GM13977 (cell line): Measurements from ENCODE around the gene RASA3.

Experiments used
- DNase-seq: peaks from one replicate; pipeline ENCODE4 v3.0.0; 2012; ENCODE audit warnings: low spot score
- CTCF ChIP-seq: IDR thresholded peaks from 2 replicates; pipeline ENCODE4 v1.5.1; 2012; ENCODE audit warnings: mild to moderate bottlenecking, control low read depth; ENCODE audit not compliant: insufficient read depth; ENCODE audit errors: extremely low read depth, missing control alignments
- in situ Hi-C: fragments of 300-500 bp; cut with MboI; formaldehyde crosslinking; loops from one replicate; pipeline ENCODE4 v1.12.0; 2022; ENCODE audit warnings: low sequenced_read_pairs, low pct_unique_long_range_greater_than_20kb, mixed read lengths, inconsistent platforms; ENCODE audit not compliant: unreplicated experiment

Gene RASA3

GRCh38 chr13:114062341-114062740 is 70.1 kb downstream of the RASA3 start:
- in situ Hi-C loops: no loop called here
- no peak for TF ChIP-seq CTCF

GRCh38 chr13:114061744-114062143 is 70.7 kb downstream of the RASA3 start:
- no peak for TF ChIP-seq CTCF
- in situ Hi-C loops: no loop called here
- DNase-seq: no peak

More at GRCh38 chr13:114062341-114062740, 70.1 kb downstream of the RASA3 start:
- DNase-seq: no peak

GRCh38 chr13:114061047-114061446 is 71.4 kb downstream of the RASA3 start:
- TF ChIP-seq CTCF: no peak
- no peak for DNase-seq
- in situ Hi-C loops: no loop called here

- no peak for TF ChIP-seq CTCF
- in situ Hi-C loops: no loop called here
- no peak for DNase-seq
Observed at GRCh38 chr13:114059946-114060860, 72.2 kb downstream of the RASA3 start.

GRCh38 chr13:114059428-114059827 is 73.0 kb downstream of the RASA3 start:
- no peak for DNase-seq
- in situ Hi-C loops: no loop called here
- TF ChIP-seq CTCF: no peak

- no peak for TF ChIP-seq CTCF
- in situ Hi-C loops: no loop called here
- no peak for DNase-seq
Observed at GRCh38 chr13:114058051-114058867, 74.2 kb downstream of the RASA3 start.
